NCI-H1092 treated with DMSO at 0.1 percent for 48 hours (cell line): ENCODE results near the gene ZPBP2.
A peak's percentile ranks its signal among the peaks of the same experiment; 100 is the strongest.
"Not testable (repeated sequence)": the region's sequence is repeated elsewhere in the genome, so short reads cannot be mapped to it uniquely, and the experiment has no call there.

Experiments
- DNase-seq: peaks from one replicate; lab custom pipeline; 2025; lab: John Stamatoyannopoulos, UW

Gene ZPBP2

GRCh38 chr17:39867880-39868553, at the start of gene ZPBP2:
ZPBP2 (plus strand) TSS chr17:39868202; CDS start chr17:39868355, 153 bp downstream.
- no peak for DNase-seq

- no peak for DNase-seq
These were observed 49.5 kb upstream of the ZPBP2 start for GRCh38 chr17:39818358-39819000.

GRCh38 chr17:39820541-39820940, 47.5 kb upstream of the ZPBP2 start:
- DNase-seq: no peak

GRCh38 chr17:39820987-39821386, 47.0 kb upstream of the ZPBP2 start:
- DNase-seq: no peak

GRCh38 chr17:39822051-39822451, 46.0 kb upstream of the ZPBP2 start:
- no peak for DNase-seq

GRCh38 chr17:39823407-39824054, 44.5 kb upstream of the ZPBP2 start:
- no peak for DNase-seq

- no peak for DNase-seq
These were observed 41.7 kb upstream of the ZPBP2 start for GRCh38 chr17:39826334-39826733.

GRCh38 chr17:39828443-39828842, 39.6 kb upstream of the ZPBP2 start:
- DNase-seq: no peak

- DNase-seq: no peak
These were observed 36.4 kb upstream of the ZPBP2 start for GRCh38 chr17:39831588-39831987.

- no peak for DNase-seq
These were observed 34.0 kb upstream of the ZPBP2 start for GRCh38 chr17:39834017-39834416.

GRCh38 chr17:39835038-39835786, 32.8 kb upstream of the ZPBP2 start:
- no peak for DNase-seq

- no peak for DNase-seq
These were observed 31.9 kb upstream of the ZPBP2 start for GRCh38 chr17:39836117-39836516.

- DNase-seq: no peak
These were observed 29.9 kb upstream of the ZPBP2 start for GRCh38 chr17:39838057-39838456.

- no peak for DNase-seq
These were observed 29.2 kb upstream of the ZPBP2 start for GRCh38 chr17:39838784-39839183.

GRCh38 chr17:39841134-39841683, 26.8 kb upstream of the ZPBP2 start:
- DNase-seq: no peak

GRCh38 chr17:39845052-39845846, 22.8 kb upstream of the ZPBP2 start:
- DNase-seq: peak; percentile 49

- no peak for DNase-seq
These were observed 21.8 kb upstream of the ZPBP2 start for GRCh38 chr17:39846205-39846604.

- DNase-seq: no peak
These were observed 19.4 kb upstream of the ZPBP2 start for GRCh38 chr17:39848600-39848999.

GRCh38 chr17:39850186-39850585, 17.8 kb upstream of the ZPBP2 start:
- not testable (repeated sequence) for DNase-seq

GRCh38 chr17:39852239-39852638, 15.8 kb upstream of the ZPBP2 start:
- no peak for DNase-seq

- DNase-seq: no peak
These were observed 13.1 kb upstream of the ZPBP2 start for GRCh38 chr17:39854909-39855308.
